Liver (tissue), 9 donors: ENCODE results near the gene TOP1. TPM values are rescaled to one million over a fixed set of nuclear protein-coding genes. Genes with fewer than 3 reads are reported as not detected.

Experiments
- DNase-seq: peaks from one replicate; pipeline ENCODE4 v3.0.0-alpha.2; 2017; ENCODE audit warnings: low spot score
- H3K27ac ChIP-seq, 2 donors: one replicate each; pipeline ENCODE4 v1.7.0; 2013; ENCODE audit warnings: inconsistent platforms in 2 of 2, low read length in 2 of 2, control low read depth in 1 of 2, low read depth in 1 of 2, mild to moderate bottlenecking in 1 of 2
- H3K27me3 ChIP-seq, 4 donors: one replicate each; pipeline versions ENCODE4 v1.6.1 to v1.7.0; 2013; ENCODE audit warnings: low read length in 3 of 4, inconsistent platforms in 1 of 4, mild to moderate bottlenecking in 1 of 4, moderate library complexity in 1 of 4; ENCODE audit not compliant: control insufficient read depth in 4 of 4, insufficient read depth in 4 of 4
- H3K36me3 ChIP-seq, 4 donors: one replicate each; pipeline versions ENCODE4 v1.6.1 to v1.7.0; 2013; ENCODE audit warnings: low read length in 3 of 4, mild to moderate bottlenecking in 3 of 4, low read depth in 1 of 4, moderate library complexity in 1 of 4; ENCODE audit not compliant: control insufficient read depth in 4 of 4, insufficient read depth in 3 of 4
- H3K4me1 ChIP-seq, 4 donors: one replicate each; pipeline versions ENCODE4 v1.6.1 to v1.7.0; 2013; ENCODE audit warnings: low read length in 3 of 4, mild to moderate bottlenecking in 3 of 4, moderate library complexity in 1 of 4; ENCODE audit not compliant: control insufficient read depth in 4 of 4, insufficient read depth in 4 of 4
- H3K4me3 ChIP-seq, 3 donors: one replicate each; pipeline versions ENCODE4 v1.6.1 to v1.7.0; 2013; ENCODE audit warnings: low read length in 3 of 3, control low read depth in 1 of 3, low read depth in 1 of 3, mild to moderate bottlenecking in 1 of 3
- H3K9ac ChIP-seq, 2 donors: one replicate each; pipeline ENCODE4 v1.7.0; 2013; ENCODE audit warnings: low read length in 2 of 2, mild to moderate bottlenecking in 2 of 2, moderate library complexity in 2 of 2, control low read depth in 1 of 2, low read depth in 1 of 2
- H3K9me3 ChIP-seq, 4 donors: one replicate each; pipeline versions ENCODE4 v1.6.1 to v1.7.0; 2013; ENCODE audit warnings: low read length in 3 of 4; ENCODE audit not compliant: control insufficient read depth in 4 of 4
- EGR1 ChIP-seq, 2 donors: IDR thresholded peaks; 2 replicates each; pipeline ENCODE4 v1.6.1; 2016 to 2018; ENCODE audit warnings: antibody characterized with exemption in 2 of 2, low read depth in 2 of 2
- FOXA2 ChIP-seq: IDR thresholded peaks from 2 replicates; pipeline ENCODE4 v1.6.1; 2016; ENCODE audit warnings: antibody characterized with exemption
- GABPA ChIP-seq, 2 donors: IDR thresholded peaks in 1 of 2; conservative IDR thresholded peaks in 1 of 2; 2 replicates each; pipeline ENCODE4 v1.6.1; 2016; ENCODE audit warnings: antibody characterized with exemption in 2 of 2, mild to moderate bottlenecking in 1 of 2, moderate library complexity in 1 of 2
- HNF4A ChIP-seq, 2 donors: conservative IDR thresholded peaks; 2 replicates each; pipeline ENCODE4 v1.6.1; 2016; ENCODE audit warnings: antibody characterized with exemption in 2 of 2, mild to moderate bottlenecking in 2 of 2
- NR2F2 ChIP-seq: IDR thresholded peaks from 2 replicates; pipeline ENCODE4 v1.6.1; 2016; ENCODE audit warnings: antibody characterized with exemption
- RXRA ChIP-seq, 2 donors: IDR thresholded peaks; 2 replicates each; pipeline ENCODE4 v1.6.1; 2017 to 2018; ENCODE audit warnings: antibody characterized with exemption in 2 of 2, mild to moderate bottlenecking in 1 of 2
- TAF1 ChIP-seq: conservative IDR thresholded peaks from 2 replicates; pipeline ENCODE4 v1.6.1; 2016; ENCODE audit warnings: antibody characterized with exemption, mild to moderate bottlenecking
- YY1 ChIP-seq: IDR thresholded peaks from 2 replicates; pipeline ENCODE4 v1.6.1; 2016; ENCODE audit warnings: antibody characterized with exemption, mild to moderate bottlenecking
- WGBS: extraction: QIAGEN DNeasy Blood & Tissue Kit; methylation state at CpG from one replicate; pipeline ENCODE4 v1.1.7; 2013; 5-methylcytosine and 5-hydroxymethylcytosine counted together
- polyA plus RNA-seq, 2 donors: library from polyadenylated mRNA; stranded (reverse) in 1 of 2; unstranded in 1 of 2; fragments of 200-250 nt in 1 of 2; fragments of >200 nt in 1 of 2; fragmentation: Nextera tagmentation in 1 of 2; extraction: Ambion mirVana in 1 of 2; gene quantifications; one replicate each; pipeline versions ENCODE4 v1.2.1 to v1.2.3, GENCODE V29; 2013 to 2015
- total RNA-seq, 2 donors: library from RNA; depleted of rRNA; stranded (reverse); fragments of >200 nt; gene quantifications; one replicate each; pipeline ENCODE4 v1.2.3, GENCODE V29; 2014
- TF ChIP-seq, protein P1 (sequence below): fragments of 150-350 bp; IDR thresholded peaks from 2 replicates; pipeline ENCODE4 v1.5.1; 2017; ENCODE audit warnings: improper control_type of control experiment, low read depth, low read length; ENCODE audit not compliant: missing input control
- TF ChIP-seq, protein P2 (sequence below): IDR thresholded peaks from 2 replicates; pipeline ENCODE4 v1.6.1; 2016; ENCODE audit warnings: antibody characterized with exemption
- TF ChIP-seq, protein P3 (sequence below): IDR thresholded peaks from 2 replicates; pipeline ENCODE4 v1.6.1; 2016; ENCODE audit warnings: antibody characterized with exemption
- TF ChIP-seq, protein P4 (sequence below): IDR thresholded peaks from 2 replicates; pipeline ENCODE4 v1.6.1; 2016; ENCODE audit warnings: antibody characterized with exemption, mild to moderate bottlenecking
- donor health status: healthy.
- donor health status: healthy.
- donor health status: healthy.
- donor health status: healthy.
- donor health status: healthy.

The TOP1 gene
- total and polyA plus RNA-seq, 4 donors, result 13.7 to 62.1 (median 19.4) TPM

DNA sequence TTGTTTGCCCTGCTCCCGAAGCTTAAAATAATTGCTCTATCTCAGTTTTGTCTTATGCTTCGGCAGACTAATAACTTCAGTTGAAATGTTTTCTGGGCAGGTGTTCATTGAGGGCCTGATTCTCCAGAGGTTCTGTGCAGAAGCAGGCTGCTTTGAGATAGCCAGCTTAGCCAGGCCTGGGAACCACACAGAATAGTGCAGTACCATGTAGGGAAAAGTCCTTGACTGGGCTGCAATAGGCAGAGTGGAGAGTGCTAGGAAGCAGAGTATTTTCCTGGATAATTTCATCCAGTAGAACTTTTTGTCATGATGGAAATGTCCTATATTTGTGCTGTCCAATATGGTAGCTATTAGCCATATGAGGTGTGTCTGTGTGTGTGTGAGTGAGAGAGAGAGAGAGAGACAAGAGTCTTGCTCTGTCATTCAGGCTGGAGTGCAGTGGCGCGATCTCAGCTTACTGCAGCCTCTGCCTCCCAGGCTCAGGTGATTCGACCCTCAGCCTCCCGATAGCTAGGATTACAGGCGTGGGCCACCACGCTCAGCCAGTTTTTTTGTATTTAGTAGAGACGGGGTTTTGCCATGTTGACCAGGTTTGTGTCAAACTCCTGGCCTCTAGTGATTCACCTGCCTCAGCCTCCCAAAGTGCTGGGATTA is 15.9 kb downstream of the TOP1 start:
- Histone ChIP-seq H3K27ac (no peak overlapping the region), H3K36me3 (no peaks in the 10 kb centered on the region), H3K9ac (no peak overlapping the region), H3K4me3 (no peak overlapping the region), H3K27me3 (no peaks in the 10 kb centered on the region), H3K4me1 (peaks cover 0 to 35% (median 11%) of the 10 kb centered on the region in 4 donors), H3K9me3 (no peaks in the 10 kb centered on the region)
- WGBS, result 97% methylated on average over 9 of the region's 9 CpGs
- TF ChIP-seq FOXA2, result no peak
- TF ChIP-seq NR2F2, result no peak
- TF ChIP-seq, protein P1, sequence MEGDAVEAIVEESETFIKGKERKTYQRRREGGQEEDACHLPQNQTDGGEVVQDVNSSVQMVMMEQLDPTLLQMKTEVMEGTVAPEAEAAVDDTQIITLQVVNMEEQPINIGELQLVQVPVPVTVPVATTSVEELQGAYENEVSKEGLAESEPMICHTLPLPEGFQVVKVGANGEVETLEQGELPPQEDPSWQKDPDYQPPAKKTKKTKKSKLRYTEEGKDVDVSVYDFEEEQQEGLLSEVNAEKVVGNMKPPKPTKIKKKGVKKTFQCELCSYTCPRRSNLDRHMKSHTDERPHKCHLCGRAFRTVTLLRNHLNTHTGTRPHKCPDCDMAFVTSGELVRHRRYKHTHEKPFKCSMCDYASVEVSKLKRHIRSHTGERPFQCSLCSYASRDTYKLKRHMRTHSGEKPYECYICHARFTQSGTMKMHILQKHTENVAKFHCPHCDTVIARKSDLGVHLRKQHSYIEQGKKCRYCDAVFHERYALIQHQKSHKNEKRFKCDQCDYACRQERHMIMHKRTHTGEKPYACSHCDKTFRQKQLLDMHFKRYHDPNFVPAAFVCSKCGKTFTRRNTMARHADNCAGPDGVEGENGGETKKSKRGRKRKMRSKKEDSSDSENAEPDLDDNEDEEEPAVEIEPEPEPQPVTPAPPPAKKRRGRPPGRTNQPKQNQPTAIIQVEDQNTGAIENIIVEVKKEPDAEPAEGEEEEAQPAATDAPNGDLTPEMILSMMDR, result no peak
- TF ChIP-seq YY1, result no peak
- no peak for TF ChIP-seq TAF1
- no peak for TF ChIP-seq HNF4A (conservative IDR thresholded peaks at IDR 0.05)
- no peak for TF ChIP-seq RXRA (IDR thresholded peaks at IDR 0.05)
- DNase-seq, result no peak

DNA sequence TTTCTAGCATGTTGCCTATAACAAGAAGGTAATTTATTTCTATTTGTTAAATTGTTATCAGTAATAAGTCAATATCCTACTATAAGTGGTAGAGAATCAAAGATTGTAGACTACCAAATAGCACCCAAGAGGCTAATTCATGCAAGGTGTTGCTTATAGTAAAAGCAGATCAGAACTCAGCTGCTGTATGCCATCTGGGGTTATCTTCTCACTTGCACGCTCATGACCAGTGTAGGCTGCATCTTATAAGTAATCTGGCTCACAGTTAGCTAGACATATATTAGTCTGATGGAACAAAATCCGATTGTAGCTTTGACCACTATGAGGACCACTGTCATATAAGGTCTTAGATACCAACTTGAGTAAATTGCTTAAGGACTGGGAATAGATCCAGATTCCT is 17.0 kb downstream of the TOP1 start:
- 90% methylated on average over 2 of the region's 2 CpGs for WGBS
- no peak overlapping the region for H3K9ac ChIP-seq
- H3K9me3 ChIP-seq, result no peaks in the 10 kb centered on the region
- H3K4me1 ChIP-seq, result peaks cover 0 to 40% (median 11%) of the 10 kb centered on the region in 4 donors
- H3K27me3 ChIP-seq, result no peaks in the 10 kb centered on the region
- H3K36me3 ChIP-seq, result no peaks in the 10 kb centered on the region
- no peak for DNase-seq
- TF ChIP-seq EGR1 (IDR thresholded peaks at IDR 0.05; ENCODE audit: low read depth in 2 of 2) (no peak), GABPA (IDR thresholded peaks at IDR 0.05 in 1 of 2, conservative IDR thresholded peaks at IDR 0.05 in 1 of 2) (no peak), FOXA2 (no peak)
- TF ChIP-seq, protein P2, sequence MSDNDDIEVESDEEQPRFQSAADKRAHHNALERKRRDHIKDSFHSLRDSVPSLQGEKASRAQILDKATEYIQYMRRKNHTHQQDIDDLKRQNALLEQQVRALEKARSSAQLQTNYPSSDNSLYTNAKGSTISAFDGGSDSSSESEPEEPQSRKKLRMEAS, result no peak
- TF ChIP-seq, protein P3, sequence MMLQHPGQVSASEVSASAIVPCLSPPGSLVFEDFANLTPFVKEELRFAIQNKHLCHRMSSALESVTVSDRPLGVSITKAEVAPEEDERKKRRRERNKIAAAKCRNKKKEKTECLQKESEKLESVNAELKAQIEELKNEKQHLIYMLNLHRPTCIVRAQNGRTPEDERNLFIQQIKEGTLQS, result no peak
- TF ChIP-seq, protein P4, sequence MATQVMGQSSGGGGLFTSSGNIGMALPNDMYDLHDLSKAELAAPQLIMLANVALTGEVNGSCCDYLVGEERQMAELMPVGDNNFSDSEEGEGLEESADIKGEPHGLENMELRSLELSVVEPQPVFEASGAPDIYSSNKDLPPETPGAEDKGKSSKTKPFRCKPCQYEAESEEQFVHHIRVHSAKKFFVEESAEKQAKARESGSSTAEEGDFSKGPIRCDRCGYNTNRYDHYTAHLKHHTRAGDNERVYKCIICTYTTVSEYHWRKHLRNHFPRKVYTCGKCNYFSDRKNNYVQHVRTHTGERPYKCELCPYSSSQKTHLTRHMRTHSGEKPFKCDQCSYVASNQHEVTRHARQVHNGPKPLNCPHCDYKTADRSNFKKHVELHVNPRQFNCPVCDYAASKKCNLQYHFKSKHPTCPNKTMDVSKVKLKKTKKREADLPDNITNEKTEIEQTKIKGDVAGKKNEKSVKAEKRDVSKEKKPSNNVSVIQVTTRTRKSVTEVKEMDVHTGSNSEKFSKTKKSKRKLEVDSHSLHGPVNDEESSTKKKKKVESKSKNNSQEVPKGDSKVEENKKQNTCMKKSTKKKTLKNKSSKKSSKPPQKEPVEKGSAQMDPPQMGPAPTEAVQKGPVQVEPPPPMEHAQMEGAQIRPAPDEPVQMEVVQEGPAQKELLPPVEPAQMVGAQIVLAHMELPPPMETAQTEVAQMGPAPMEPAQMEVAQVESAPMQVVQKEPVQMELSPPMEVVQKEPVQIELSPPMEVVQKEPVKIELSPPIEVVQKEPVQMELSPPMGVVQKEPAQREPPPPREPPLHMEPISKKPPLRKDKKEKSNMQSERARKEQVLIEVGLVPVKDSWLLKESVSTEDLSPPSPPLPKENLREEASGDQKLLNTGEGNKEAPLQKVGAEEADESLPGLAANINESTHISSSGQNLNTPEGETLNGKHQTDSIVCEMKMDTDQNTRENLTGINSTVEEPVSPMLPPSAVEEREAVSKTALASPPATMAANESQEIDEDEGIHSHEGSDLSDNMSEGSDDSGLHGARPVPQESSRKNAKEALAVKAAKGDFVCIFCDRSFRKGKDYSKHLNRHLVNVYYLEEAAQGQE, result no peak
- H3K4me3 ChIP-seq, result no peak overlapping the region
- H3K27ac ChIP-seq, result no peak overlapping the region
